H9 (cell line): ENCODE results near the gene OR10A6. TPM values are rescaled to one million over a fixed set of nuclear protein-coding genes. Genes with fewer than 3 reads are reported as not detected.

Experiments used
- DNase-seq: peaks from one replicate; pipeline ENCODE4 v3.0.0-alpha.2; 2017
- H2AFZ ChIP-seq: one replicate; pipeline ENCODE4 v1.6.1; 2013; ENCODE audit warnings: mild to moderate bottlenecking, low read length, control low read depth, moderate library complexity
- H2AK5ac ChIP-seq: 2 replicates; pipeline ENCODE4 v1.6.1; 2013; ENCODE audit warnings: low read length, control low read depth, mixed read lengths; ENCODE audit not compliant: insufficient read length
- H2BK120ac ChIP-seq: one replicate; pipeline ENCODE4 v1.6.1; 2013; ENCODE audit warnings: low read depth, mild to moderate bottlenecking, low read length, control low read depth, inconsistent platforms; ENCODE audit not compliant: poor library complexity, severe bottlenecking
- H2BK12ac ChIP-seq: 2 replicates; pipeline ENCODE4 v1.6.1; 2013; ENCODE audit warnings: low read length, control low read depth, mixed read lengths, low read depth; ENCODE audit not compliant: insufficient read length
- H2BK15ac ChIP-seq: 2 replicates; pipeline ENCODE4 v1.6.1; 2013; ENCODE audit warnings: low read depth, low read length, control low read depth
- H2BK20ac ChIP-seq: one replicate; pipeline ENCODE4 v1.6.1; 2013; ENCODE audit warnings: low read depth, mild to moderate bottlenecking, low read length, control low read depth, inconsistent platforms; ENCODE audit not compliant: poor library complexity, severe bottlenecking
- H2BK5ac ChIP-seq: 2 replicates; pipeline ENCODE4 v1.6.1; 2013; ENCODE audit warnings: low read length, control low read depth, mixed read lengths; ENCODE audit not compliant: insufficient read length
- H3K14ac ChIP-seq: 2 replicates; pipeline ENCODE4 v1.6.1; 2013; ENCODE audit warnings: low read length, control low read depth; ENCODE audit not compliant: insufficient read depth
- H3K18ac ChIP-seq: 2 replicates; pipeline ENCODE4 v1.6.1; 2013; ENCODE audit warnings: low read depth, mild to moderate bottlenecking, mixed read lengths, low read length, control low read depth; ENCODE audit not compliant: insufficient read length
- H3K23ac ChIP-seq: 2 replicates; pipeline ENCODE4 v1.6.1; 2013; ENCODE audit warnings: low read length, control low read depth, mixed read lengths, low read depth; ENCODE audit not compliant: insufficient read length
- H3K23me2 ChIP-seq: 2 replicates; pipeline ENCODE4 v1.6.1; 2013; ENCODE audit warnings: low read depth, mild to moderate bottlenecking, mixed read lengths, low read length, control low read depth; ENCODE audit not compliant: insufficient read length, poor library complexity, severe bottlenecking
- H3K27ac ChIP-seq: 2 replicates; pipeline ENCODE4 v1.5.1; 2013; ENCODE audit warnings: low read length, control low read depth, mixed read lengths, low read depth; ENCODE audit not compliant: insufficient read length
- H3K27me3 ChIP-seq: 2 replicates; pipeline ENCODE4 v1.6.1; 2013; ENCODE audit warnings: low read length, control low read depth, inconsistent platforms; ENCODE audit not compliant: insufficient read depth
- H3K4ac ChIP-seq: 2 replicates; pipeline ENCODE4 v1.6.1; 2013; ENCODE audit warnings: low read depth, mild to moderate bottlenecking, control low read depth, inconsistent platforms, low read length, moderate library complexity
- H3K4me1 ChIP-seq: 2 replicates; pipeline ENCODE4 v1.6.1; 2013; ENCODE audit warnings: low read length, control low read depth, inconsistent platforms; ENCODE audit not compliant: insufficient read depth
- H3K4me2 ChIP-seq: 2 replicates; pipeline ENCODE4 v1.6.1; 2013; ENCODE audit warnings: low read length, control low read depth, mixed read lengths; ENCODE audit not compliant: insufficient read length, insufficient read depth
- H3K56ac ChIP-seq: 2 replicates; pipeline ENCODE4 v1.6.1; 2013; ENCODE audit warnings: low read depth, mild to moderate bottlenecking, mixed read lengths, low read length, control low read depth; ENCODE audit not compliant: insufficient read length
- H3K79me1 ChIP-seq: 2 replicates; pipeline ENCODE4 v1.6.1; 2013; ENCODE audit warnings: low read depth, mild to moderate bottlenecking, moderate library complexity, low read length, control low read depth, inconsistent platforms; ENCODE audit not compliant: insufficient read depth, poor library complexity, severe bottlenecking
- H3K79me2 ChIP-seq: 2 replicates; pipeline ENCODE4 v1.6.1; 2013; ENCODE audit warnings: low read length, control low read depth, inconsistent platforms; ENCODE audit not compliant: insufficient read depth
- H3K9ac ChIP-seq: 2 replicates; pipeline ENCODE4 v1.6.1; 2013; ENCODE audit warnings: low read length, control low read depth, mixed read lengths; ENCODE audit not compliant: insufficient read length; ENCODE audit errors: extremely low read depth
- H3K9me3 ChIP-seq: one replicate; pipeline ENCODE4 v1.6.1; 2013; ENCODE audit warnings: low read depth, low read length, inconsistent platforms; ENCODE audit not compliant: control insufficient read depth
- H3T11ph ChIP-seq: one replicate; pipeline ENCODE4 v1.6.1; 2013; ENCODE audit warnings: mild to moderate bottlenecking, low read length, control low read depth, inconsistent platforms
- H4K20me1 ChIP-seq: one replicate; pipeline ENCODE4 v1.6.1; 2013; ENCODE audit not compliant: control insufficient read depth, insufficient read length, insufficient read depth
- H4K5ac ChIP-seq: 2 replicates; pipeline ENCODE4 v1.6.1; 2013; ENCODE audit warnings: low read depth, mild to moderate bottlenecking, mixed read lengths, low read length, control low read depth; ENCODE audit not compliant: insufficient read length
- H4K8ac ChIP-seq: replicated peaks from 2 replicates; pipeline ENCODE4 v1.6.1; 2013; ENCODE audit warnings: low read length, control low read depth, mixed read lengths, low read depth; ENCODE audit not compliant: insufficient read length
- H4K91ac ChIP-seq: 2 replicates; pipeline ENCODE4 v1.6.1; 2013; ENCODE audit warnings: low read depth, mild to moderate bottlenecking, moderate library complexity, mixed read lengths, low read length, control low read depth; ENCODE audit not compliant: insufficient read length
- H3K27ac Mint-ChIP-seq, 3 experiments: 2 replicates in 2 of 3; 3 replicates in 1 of 3; pipeline ENCODE4 v1.8.0; 2020 to 2021; ENCODE audit warnings: mixed read lengths in 3 of 3, mild to moderate bottlenecking in 1 of 3, moderate library complexity in 1 of 3
- H3K27me3 Mint-ChIP-seq: 2 replicates; pipeline ENCODE4 v1.8.0; 2021; ENCODE audit warnings: low read depth, mild to moderate bottlenecking, moderate library complexity, mixed read lengths
- H3K36me3 Mint-ChIP-seq, 3 experiments: 2 replicates in 2 of 3; 3 replicates in 1 of 3; pipeline ENCODE4 v1.8.0; 2020 to 2021; ENCODE audit warnings: low read depth in 3 of 3, mixed read lengths in 3 of 3; ENCODE audit not compliant: insufficient read depth in 1 of 3
- H3K4me1 Mint-ChIP-seq, 2 experiments: 2 replicates each; pipeline ENCODE4 v1.8.0; 2020; ENCODE audit warnings: mixed read lengths in 2 of 2
- H3K4me3 Mint-ChIP-seq, 2 experiments: 2 replicates in 1 of 2; 3 replicates in 1 of 2; pipeline ENCODE4 v1.8.0; 2020 to 2021; ENCODE audit warnings: mild to moderate bottlenecking in 2 of 2, mixed read lengths in 2 of 2, moderate library complexity in 1 of 2
- H3K9me3 Mint-ChIP-seq, 2 experiments: 2 replicates in 1 of 2; 3 replicates in 1 of 2; pipeline ENCODE4 v1.8.0; 2020; ENCODE audit warnings: mild to moderate bottlenecking in 2 of 2, mixed read lengths in 2 of 2, moderate library complexity in 1 of 2
- CTCF ChIP-seq: fragments of 200-600 bp; sonication (generic); conservative IDR thresholded peaks from 3 replicates; pipeline ENCODE4 v1.8.0; 2021; ENCODE audit warnings: antibody characterized with exemption, mild to moderate bottlenecking
- WGBS: extraction: QIAGEN DNeasy Blood & Tissue Kit; methylation state at CpG from one replicate; pipeline ENCODE4 v1.1.7; 2013; ENCODE audit warnings: missing lambda C conversion rate, low lambda C conversion rate, mixed read lengths; ENCODE audit not compliant: insufficient read length; ENCODE audit errors: extremely low coverage; 5-methylcytosine and 5-hydroxymethylcytosine counted together
- total RNA-seq: library from RNA; stranded (reverse); gene quantifications from 2 replicates; pipeline ENCODE4 v1.2.1, GENCODE V29; 2021

The OR10A6 gene
- total RNA-seq, 1 experiment from 2014 or later, result not detected

GRCh38 chr11:7907121-7907520 lies 23.9 kb downstream of the OR10A6 start:
- no peaks in the 10 kb centered on the region for H3K9me3 Mint-ChIP-seq
- Histone ChIP-seq H4K5ac (no peak overlapping the region), H3K4ac (no peak overlapping the region; the same call in 1 of the 2 replicates), H2BK15ac (no peak overlapping the region), H3K4me1 (peaks cover 10% of the 10 kb centered on the region; the same call in 1 of the 2 replicates), H3T11ph (no peak overlapping the region), H4K91ac (no peak overlapping the region), H3K23me2 (no peaks in the 10 kb centered on the region), H2AFZ (no peak overlapping the region), H3K14ac (no peak overlapping the region), H2BK5ac (no peak overlapping the region), H3K4me2 (no peak overlapping the region), H4K20me1 (no peaks in the 10 kb centered on the region), H3K79me2 (no peaks in the 10 kb centered on the region), H3K9ac (no peak overlapping the region), H3K27ac (peak overlapping the region; percentile 54), H2AK5ac (no peak overlapping the region), H3K27me3 (no peaks in the 10 kb centered on the region), H3K18ac (no peak overlapping the region), H3K79me1 (no peaks in the 10 kb centered on the region), H2BK120ac (no peak overlapping the region), H2BK12ac (no peak overlapping the region), H4K8ac (no peak overlapping the region), H3K9me3 (no peaks in the 10 kb centered on the region), H3K23ac (no peak overlapping the region), H3K56ac (no peak overlapping the region), H2BK20ac (no peak overlapping the region)
- peak overlapping the region in 1 of 3 experiments; percentile 50; a peak in 2 of 7 replicates for H3K27ac Mint-ChIP-seq
- H3K4me3 Mint-ChIP-seq, result no peak overlapping the region; a peak in 1 of 5 replicates
- DNase-seq, result no peak
- no peaks in the 10 kb centered on the region for H3K36me3 Mint-ChIP-seq
- peaks cover 71 to 81% of the 10 kb centered on the region in 2 experiments for H3K4me1 Mint-ChIP-seq
- WGBS, result no CpG with 5 or more reads among the region's 3 CpGs
- no peak for TF ChIP-seq CTCF
- no peaks in the 10 kb centered on the region for H3K27me3 Mint-ChIP-seq
